ENCODE data around the gene DGKZ.

Gene DGKZ

GRCh38 chr11:46381048-46381818, 34.0 kb downstream of the DGKZ start, which contains the start of gene MDK:
Gene MDK, plus strand, starts transcription at chr11:46381669. Its CDS starts 389 bp downstream, at chr11:46382058.
- DNase-seq (ENCODE audit: low read depth, low spot score), result no peak

- DNase-seq (ENCODE audit: low read depth, low spot score), result no peak
Measured at GRCh38 chr11:46381819-46382645, 34.8 kb downstream of the DGKZ start.

- DNase-seq (ENCODE audit: low read depth, low spot score), result no peak
Measured at GRCh38 chr11:46382646-46383403, 35.6 kb downstream of the DGKZ start.

- DNase-seq (ENCODE audit: low read depth, low spot score), result no peak
Measured at GRCh38 chr11:46383404-46383758, 36.1 kb downstream of the DGKZ start.

- no peak for DNase-seq (ENCODE audit: low read depth, low spot score)
Measured at GRCh38 chr11:46383974-46384701, 36.9 kb downstream of the DGKZ start.

- DNase-seq (ENCODE audit: low read depth, low spot score), result no peak
Measured at GRCh38 chr11:46385169-46386004, 38.1 kb downstream of the DGKZ start.

GRCh38 chr11:46386005-46386578, 38.8 kb downstream of the DGKZ start:
- no peak for DNase-seq (ENCODE audit: low read depth, low spot score)

- DNase-seq (ENCODE audit: low read depth, low spot score), result no peak
Measured at GRCh38 chr11:46386674-46387073, 39.4 kb downstream of the DGKZ start.

- no peak for DNase-seq (ENCODE audit: low read depth, low spot score)
Measured at GRCh38 chr11:46387456-46387855, 40.2 kb downstream of the DGKZ start.

GRCh38 chr11:46387919-46388618, 40.8 kb downstream of the DGKZ start:
- no peak for DNase-seq (ENCODE audit: low read depth, low spot score)

GRCh38 chr11:46388619-46389449, 41.6 kb downstream of the DGKZ start:
- no peak for DNase-seq (ENCODE audit: low read depth, low spot score)

GRCh38 chr11:46389450-46390330, 42.4 kb downstream of the DGKZ start:
- DNase-seq (ENCODE audit: low read depth, low spot score), result no peak

- DNase-seq (ENCODE audit: low read depth, low spot score), result no peak
Measured at GRCh38 chr11:46390331-46391171, 43.3 kb downstream of the DGKZ start.

GRCh38 chr11:46391186-46391577, 43.9 kb downstream of the DGKZ start:
- no peak for DNase-seq (ENCODE audit: low read depth, low spot score)

GRCh38 chr11:46391578-46392420, 44.5 kb downstream of the DGKZ start, which contains the start of gene CHRM4:
Gene CHRM4, minus strand, starts transcription at chr11:46391776. Its CDS starts 5,219 bp downstream, at chr11:46386557.
- no peak for DNase-seq (ENCODE audit: low read depth, low spot score)

Measured in activated CD4-positive, CD25-positive, alpha-beta regulatory T cell treated with anti-CD3 and anti-CD28 coated beads, Interleukin-2, amount 50 U/mL, for 16 hours (primary cell).